Hindlimb muscle (tissue), 1 donor: ENCODE measurements around the gene FAM151A. TPM values are rescaled to one million over a fixed set of nuclear protein-coding genes. Genes with fewer than 3 reads are reported as not detected.

Experiments
- DNase-seq: peaks from one replicate; pipeline ENCODE4 v3.0.0-alpha.2; 2013
- polyA plus RNA-seq: library from polyadenylated mRNA; unstranded; fragments of 120-200 nt; gene quantifications from one replicate; pipeline ENCODE4 v1.2.1, GENCODE V29; 2013; ENCODE audit not compliant: insufficient read length

The FAM151A gene
- 0.85 TPM for polyA plus RNA-seq

DNA sequence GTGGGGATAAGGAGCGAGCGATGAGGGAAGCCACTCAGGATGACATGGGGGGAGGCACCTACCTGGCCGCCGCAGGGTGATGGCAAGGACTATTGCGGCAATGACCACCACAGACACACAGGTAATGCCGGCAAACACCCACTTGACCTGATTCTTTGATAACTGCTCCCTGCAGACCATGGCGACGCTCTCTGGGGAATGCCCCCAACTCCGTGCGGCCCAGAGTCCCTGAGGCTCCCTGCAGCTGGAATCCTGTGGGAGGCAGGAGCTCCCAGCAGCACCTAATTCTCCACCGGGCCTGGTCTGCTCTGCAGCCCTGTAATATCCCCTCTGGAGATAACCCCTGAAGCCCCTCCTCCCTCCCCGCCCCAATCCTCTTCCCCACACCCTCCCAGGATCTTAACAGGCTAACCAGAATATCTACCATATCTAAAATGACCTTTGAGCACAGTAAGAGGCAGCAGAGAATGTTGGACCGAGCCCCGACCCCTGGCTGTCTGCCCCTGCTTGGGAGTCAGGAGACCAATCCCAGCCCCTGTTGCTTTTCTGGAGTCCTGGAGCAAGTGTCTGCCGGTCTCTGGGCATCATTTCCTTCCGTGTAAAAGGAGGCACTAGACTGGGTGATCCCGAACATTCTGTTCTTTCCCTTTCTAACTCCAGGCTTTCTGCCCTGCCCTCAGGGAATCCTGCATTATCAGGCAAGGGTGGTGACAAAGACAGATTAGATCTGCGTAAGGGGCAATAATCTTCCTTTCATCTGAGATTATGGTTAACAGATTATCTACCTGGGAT lies at the start of gene FAM151A:
Gene FAM151A, minus strand, starts transcription at position 310 of the 792 bp plus-strand sequence. Its CDS starts 130 bp downstream, at position 180.
- DNase-seq, result no peak

DNA sequence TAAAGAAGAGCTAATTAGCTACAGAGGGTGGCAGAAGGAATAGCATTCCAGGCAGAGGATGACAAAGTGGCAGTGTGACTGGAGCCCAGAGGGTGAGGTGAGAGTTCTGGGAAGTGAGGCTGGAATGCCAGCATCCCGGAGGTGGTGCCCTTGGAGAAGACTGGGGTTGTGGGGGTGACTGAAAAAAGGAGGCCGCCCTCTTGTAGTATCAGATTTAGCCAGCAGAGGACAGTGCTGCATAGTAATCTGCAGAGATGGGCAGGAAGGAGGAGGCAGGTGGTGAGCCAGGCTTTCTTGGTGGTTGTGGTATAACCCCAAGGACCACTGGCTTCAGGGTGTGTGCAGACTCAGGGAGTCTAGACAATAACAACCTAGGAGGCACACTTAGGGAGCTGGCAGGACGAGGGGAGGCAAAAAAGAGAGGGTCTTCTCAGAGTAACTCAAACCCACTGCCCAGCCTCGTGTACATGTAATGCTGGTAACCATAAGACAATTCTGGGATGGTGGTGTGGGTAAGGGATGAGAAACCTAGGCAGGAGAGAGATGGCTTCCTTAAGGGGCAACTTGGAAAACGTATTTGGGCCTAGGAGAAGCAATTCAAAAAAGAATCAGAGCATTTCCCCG lies 48.8 kb upstream of the FAM151A start:
- DNase-seq, result no peak

DNA sequence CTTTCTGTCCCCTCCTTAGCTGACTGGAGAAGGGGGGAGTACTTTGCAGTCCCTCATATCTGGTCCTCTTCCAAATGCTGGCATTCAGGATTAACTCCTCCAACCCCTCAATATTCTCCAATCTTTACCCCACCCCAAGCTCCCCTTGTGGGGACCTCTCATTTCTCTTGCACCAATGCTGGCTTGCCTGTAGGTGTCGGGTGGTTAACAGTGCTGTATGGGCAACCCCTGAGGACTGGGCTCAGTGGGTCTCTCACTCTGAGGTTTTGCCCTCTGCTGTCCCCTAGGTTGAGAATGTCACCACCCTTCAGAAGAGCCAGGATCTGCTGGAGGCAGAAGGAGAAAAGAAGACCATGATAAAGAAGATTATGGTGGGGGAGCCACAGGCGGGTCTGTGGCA lies 45.2 kb upstream of the FAM151A start:
- no peak for DNase-seq

DNA sequence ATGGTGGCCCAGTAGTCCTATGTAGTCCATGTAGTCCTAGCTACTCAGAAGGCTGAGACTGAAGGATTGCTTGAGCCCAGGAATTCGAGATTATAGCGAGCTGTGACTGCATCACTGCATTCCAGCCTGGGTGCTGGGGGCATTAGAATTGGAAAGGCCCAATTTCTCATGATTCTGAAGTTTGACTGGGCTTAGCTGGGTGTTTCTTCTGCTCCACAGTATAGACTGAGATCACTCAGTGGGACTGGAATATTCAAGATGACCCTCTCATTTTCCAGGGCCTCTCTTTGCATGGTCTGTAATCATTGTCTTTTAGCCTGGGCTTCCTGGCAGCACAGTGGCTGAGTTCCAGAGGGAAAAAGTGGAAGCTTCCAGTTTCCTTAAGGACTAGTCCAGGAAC lies 44.5 kb upstream of the FAM151A start:
- no peak for DNase-seq

DNA sequence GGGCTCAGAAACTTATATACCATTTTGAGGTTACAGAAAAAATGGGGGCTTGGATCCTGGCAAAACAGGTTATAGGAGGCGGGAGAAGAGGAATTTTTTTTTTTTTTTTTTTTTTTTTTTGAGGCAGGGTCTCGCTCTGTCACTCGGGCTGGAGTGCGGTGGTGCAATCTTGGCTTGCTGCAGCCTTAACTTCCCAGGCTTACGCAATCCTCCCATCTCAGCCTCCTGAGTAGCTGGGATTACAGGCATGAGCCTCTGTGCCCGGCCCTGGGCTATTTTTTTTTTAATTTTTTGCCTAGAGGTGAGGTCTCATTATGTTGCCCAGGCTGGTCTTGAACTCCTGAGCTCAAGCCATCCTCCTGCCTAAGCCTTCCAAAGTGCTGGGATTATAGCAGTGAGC lies 43.0 kb upstream of the FAM151A start:
- no peak for DNase-seq

DNA sequence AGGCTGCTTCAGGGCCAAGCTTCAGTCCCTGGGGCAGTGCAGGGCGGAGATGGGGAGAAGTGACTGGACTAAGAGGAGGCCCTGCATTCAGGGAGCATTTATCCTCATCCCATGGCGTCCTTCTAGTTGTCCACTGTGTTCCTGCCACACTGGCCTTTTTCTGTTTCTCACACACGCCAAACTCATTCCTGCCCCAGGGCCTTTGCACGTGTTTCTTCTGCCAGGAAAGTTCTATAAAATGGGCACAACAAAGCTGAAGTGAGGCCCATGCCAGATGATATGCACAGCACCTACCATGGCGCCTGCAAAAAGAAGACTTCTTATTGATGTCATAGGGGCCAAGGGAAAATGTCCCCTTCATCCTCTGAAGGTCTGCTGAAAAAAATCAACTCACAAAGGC lies 42.5 kb upstream of the FAM151A start:
- DNase-seq, result no peak

DNA sequence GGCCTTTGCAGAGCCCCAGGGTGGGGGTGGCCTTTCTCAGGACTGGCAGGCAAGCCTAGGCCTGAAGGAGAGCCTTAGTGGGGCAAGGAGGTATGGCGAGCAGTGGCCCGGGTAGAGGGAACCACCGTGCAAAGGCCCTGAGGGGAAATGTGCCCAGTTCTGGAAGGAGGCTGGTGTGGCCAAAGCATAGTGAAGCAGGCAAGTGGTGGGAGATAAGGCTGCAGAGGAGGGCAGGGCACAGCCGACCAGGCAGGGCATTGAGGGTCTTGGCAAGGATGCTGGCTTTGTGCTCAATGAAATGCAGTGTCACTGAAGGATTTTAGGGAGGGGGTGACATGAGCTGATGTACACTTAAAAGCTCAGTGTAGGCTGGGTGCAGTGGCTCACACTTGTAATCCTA lies 41.0 kb upstream of the FAM151A start:
- DNase-seq, result no peak

DNA sequence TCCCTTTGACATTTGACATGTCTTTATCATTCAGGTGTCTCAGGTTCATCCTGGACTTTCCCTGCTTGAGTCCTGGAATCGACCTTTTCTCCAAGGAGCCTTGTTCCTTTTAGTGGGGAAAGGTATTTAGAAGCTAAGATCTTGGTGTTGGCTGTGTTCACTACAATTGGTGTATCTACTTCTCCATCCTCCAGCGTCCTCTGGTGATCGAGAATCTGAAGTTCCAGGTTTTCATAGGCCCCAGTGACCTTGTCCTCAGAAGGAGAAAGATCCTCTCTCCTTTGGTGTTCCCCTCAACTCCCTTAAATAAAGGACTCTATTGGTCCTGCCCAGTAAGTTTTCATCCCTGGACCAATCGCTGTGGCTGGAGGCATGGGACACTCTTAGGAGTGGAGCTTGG lies 40.4 kb upstream of the FAM151A start:
- no peak for DNase-seq

DNA sequence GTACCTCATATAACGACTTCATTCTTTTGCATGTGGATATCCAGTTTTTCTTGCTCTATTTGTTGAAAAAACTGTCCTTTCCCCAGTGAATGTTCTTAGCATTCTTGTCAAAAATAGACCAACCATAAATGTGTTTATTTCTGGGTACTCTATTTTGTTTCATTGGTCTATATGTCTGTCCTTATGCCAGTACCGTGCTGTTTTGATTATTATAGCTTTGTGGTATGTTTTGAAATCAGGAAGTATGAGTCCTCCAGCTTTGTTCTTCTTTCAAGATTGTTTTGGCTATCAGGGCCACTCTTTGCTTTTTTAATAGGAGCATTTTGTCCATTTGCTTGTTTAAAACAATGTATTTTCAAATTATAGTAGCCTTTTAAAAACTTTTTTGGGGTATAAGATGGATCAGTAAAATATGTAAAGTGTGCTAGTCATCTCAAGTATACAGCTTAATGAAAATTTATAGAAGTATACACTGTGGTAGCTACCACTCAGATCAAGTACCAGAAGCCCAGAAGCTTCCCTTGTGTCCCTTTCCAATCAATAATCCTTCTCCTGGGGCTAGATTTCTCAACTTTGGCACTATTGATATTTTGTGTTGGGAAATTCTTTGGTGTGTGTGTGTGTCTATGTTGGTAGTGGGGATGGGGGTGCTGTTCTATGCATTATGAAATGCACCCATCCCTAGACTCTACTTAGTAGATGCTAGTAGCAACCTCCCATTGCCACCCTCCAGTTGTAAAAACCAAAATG lies 35.0 kb upstream of the FAM151A start:
- DNase-seq, result no peak

DNA sequence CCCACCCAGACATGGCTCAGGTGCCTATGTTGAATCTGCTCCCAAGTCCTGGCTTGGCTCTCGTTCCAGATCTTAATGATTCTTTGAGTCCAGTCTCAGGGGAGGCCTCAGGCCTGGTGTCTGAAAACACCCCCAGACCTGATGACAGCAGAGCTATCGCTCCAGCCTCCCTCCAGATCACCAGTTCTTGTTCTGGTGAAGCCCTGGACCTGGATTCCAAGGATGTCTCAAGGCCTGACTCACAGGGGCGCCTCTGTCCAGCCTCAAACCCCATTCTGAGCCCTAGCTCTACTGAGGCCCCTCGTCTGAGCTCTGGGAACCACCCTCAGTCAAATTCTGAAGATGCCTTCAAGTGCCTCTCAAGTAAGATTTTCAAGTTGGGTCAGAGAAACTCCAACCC lies 29.7 kb upstream of the FAM151A start:
- no peak for DNase-seq

DNA sequence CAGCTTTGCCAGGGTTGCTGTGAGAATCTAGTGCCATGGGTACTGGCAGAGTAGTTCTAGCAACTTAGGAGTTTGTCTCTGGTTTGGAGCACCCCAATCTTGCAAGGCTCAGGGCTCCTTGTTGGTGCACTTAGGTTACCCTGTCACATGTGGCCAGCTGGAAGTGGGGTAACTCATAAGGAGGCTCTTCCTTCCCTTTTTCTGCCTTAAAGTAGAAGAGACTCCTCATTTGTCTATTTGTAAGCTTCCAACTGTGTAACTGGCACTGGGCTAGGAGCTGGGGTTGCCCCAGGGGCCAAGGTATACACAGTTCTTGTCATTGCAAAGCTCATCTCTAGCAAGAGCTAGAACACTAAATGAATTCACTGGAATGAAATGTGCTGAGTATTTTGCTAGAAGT lies 28.8 kb upstream of the FAM151A start:
- no peak for DNase-seq

DNA sequence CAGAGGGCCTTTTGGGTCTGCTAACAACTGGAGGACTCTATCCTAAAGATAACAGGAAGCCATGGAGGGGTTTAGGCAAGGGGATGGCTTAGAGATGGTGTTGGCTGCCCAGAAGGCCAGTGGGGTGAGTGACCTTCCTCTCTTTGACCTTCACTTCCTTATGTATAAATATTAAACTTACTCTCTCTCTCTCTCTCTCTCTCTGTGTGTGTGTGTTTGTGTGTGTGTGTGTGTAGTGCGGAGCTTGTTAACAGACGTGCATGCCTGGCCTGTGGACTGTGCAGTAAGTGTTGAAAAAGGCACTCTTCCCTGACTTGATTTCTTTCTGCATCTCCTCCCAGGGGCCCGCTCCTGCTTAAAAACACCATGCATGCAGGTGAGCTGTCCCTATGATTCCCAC lies 28.3 kb upstream of the FAM151A start:
- no peak for DNase-seq

DNA sequence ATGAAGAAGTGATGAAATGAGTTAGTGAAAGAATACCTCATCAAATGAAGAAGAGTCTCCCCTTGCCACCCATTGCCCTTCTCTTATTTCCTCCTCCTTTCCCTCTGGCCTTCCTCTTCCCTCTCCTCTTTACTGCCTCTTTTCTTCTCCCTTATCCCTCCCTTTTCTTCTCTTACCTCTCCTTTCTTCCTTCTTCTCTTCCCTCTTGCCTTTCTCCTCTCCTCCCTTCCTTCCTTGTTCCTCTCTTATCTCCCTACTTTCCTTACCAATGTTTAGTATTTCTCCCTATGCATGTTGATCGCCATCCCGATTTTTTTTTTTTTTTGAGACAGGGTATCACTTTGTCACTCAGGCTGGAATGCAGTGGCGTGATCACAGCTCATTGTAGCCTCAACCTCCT lies 27.1 kb upstream of the FAM151A start:
- DNase-seq, result no peak

DNA sequence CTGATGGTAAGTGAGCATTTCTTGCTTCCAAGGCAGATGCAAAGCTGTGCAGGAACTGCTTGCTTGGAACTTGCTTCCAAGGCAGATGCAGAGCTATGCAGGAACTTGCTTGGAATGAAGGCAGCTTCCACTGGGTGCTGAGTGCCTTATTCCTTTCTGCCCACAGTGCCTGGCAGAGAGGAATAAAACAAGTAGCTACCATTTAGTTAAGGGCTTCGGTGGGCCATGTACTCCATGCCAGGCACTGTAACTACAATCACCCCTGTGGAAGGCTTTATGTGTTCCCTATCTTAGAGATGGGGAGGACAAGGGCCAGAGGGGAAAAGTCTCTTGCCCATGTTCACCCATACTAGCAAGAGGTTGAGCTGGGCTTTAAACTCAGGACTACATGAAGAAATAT lies 26.6 kb upstream of the FAM151A start:
- DNase-seq, result no peak

DNA sequence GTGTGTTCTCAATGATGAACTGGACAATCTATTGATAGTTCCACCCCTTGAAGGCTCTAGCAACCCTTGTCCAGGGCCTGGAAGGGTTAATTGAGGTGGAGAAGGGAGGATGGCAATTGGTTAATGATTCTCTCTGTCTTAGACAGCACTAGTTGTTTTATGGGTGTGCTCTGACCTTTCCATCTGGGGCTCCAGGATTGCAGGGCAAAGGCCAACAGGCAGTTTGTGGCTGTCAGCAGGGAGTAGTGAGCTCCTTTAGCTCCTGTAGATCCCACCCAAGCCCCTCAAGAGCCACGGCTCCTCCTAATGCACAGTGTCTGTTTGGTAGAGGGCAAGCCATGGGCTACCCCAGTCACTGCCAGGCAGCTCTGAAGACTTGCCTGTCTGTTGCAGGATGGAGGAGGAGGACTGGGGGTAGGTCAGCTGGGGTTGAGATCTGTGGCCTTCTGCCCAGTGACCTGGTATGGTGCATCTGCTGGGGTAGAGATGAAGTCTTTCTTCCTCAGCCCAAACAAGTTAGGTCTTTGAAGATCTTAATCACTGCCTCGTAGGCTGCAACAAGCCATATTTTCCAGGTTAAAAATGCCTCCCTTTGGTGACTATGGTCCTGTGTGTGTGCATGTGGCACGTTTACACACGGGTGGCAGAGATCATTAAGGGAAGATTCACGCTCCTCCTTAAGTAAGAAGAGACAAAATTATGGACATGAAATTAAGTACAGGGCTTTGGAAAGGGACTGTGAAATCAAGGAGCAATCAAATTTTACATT lies 26.0 kb upstream of the FAM151A start:
- DNase-seq, result no peak

DNA sequence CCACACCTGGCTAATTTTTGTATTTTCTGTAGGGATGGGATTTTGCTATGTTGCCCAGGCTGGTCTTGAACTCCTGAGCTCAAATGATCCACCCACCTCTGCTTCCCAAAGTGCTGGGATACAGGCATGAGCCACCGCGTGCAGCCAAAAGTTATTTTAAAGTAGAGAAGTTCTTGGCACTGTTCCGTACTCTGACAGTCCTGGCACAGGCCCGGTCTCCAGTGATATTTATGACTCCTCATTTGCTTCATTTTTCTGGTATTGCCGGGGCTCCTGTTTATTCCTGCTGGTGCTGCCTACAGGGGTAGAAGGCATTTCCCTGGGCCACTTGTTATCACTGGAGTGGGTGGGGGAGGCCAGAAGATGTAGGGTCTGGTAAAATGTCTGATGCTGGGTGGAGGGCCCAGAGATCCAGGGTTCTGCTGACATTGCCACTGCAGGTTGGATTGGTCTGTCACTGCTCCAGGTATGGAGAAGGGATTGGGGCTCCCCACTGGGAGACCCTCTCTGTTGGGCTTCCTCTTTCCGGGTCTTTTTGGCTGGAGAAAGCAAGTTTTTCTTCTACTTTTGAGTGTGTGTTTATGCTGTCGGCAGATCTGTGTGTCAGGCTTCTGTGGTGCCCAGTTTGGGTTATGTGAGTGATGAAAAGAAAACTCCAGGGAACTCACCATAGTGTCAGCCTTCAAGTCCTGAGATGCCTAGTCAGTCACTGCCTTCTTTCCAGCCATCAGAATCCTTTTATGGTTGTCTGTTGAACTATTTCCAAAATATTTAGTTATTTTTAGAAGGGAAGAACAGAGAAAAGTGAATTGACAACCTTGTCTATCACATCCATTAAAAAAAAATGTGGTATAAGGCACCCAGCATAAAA lies 22.7 kb upstream of the FAM151A start:
- no peak for DNase-seq

DNA sequence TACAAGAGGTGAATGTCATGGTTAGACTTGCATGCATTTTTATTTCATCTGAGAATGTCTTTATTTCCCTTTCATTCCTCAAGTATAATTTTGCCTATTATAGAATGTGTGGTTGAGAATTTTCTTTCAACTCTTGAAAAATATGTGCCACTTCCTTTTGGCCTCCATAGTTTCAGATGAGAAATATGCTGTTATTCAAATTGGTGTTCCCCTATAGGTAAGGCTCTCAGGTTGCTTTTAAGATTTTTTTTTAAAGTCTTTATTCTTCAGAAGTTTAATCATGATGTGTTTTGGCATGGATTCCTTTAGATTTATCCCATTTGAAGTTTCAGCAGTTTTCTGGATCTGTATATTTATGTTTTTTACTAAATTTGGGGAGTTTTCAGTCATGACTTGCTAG lies 20.4 kb upstream of the FAM151A start:
- no peak for DNase-seq

DNA sequence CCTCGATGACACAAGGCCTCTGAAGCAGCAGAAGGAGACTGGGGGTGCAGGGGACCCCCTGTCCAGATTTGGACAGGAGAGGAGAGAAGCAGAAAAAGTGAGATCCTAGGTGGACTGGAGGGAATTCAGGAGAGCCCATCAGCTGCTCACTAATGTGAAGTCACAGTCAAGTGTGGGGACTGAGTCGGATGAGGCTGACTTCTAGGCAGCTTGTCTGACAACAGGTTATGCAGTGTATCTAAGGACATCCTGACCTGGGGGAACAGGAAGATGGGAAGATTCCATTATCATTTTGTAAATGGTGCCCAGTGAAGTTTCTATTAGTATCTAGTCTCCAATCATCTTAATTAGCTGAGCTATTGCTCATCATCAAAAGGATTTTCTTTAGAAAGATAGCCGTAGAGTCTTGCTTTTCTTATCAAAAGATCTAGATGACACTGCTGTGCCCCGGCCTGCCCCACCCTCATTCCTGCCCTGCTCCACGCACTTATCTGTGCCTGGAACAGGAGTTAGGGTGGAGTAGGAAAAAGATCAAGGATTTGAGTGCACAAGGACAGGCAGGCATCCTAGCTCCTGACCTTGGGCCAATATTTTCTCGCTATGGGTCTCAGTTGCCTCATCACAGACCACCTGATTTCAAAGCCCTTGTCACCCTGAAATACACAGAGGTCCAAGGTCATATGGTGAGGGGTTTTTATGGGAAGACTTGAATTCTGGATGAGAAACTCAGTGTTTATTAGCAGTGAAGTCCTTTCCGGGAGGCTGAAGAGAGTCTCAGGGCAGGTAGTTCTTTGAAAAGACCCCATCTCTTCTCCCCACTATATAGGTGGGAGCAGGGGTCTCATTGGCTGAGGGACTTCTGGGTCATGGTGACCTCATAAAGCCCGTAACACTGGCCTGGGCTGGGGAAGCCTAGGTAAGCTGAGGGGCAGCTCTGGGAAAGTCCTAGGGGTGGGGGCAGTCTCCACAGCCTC lies 17.8 kb upstream of the FAM151A start, which contains the start of gene MROH7:
Gene MROH7, plus strand, starts transcription at position 924 of the 974 bp plus-strand sequence. CDS start 11,141 bp downstream, outside the sequence.
- no peak for DNase-seq

DNA sequence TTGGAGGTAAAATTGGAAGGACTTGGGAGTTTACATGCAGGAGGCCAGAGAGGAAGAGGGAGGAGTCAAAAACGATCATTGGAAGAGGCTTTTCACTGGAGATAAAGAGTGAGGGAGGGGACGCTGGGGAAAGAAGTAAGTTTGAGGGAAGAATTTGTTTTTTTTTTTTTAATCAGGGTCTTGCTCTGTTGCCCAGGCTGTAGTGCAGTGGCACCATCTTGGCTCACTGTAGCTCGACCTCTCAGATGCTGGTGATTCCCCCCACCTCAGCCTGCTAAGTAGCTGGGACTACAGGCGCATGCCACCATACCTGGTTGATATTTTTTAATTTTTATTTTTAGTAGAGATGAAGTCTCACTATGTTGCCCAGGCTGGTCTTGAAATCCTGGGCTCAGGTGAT lies 17.0 kb upstream of the FAM151A start:
- no peak for DNase-seq
